ENCODE data around the gene ARHGAP42.
A peak's percentile ranks its signal among the peaks of the same experiment; 100 is the strongest.
"Not testable (repeated sequence)": the region's sequence is repeated elsewhere in the genome, so short reads cannot be mapped to it uniquely, and the experiment has no call there.

Gene ARHGAP42

GRCh38 chr11:100965346-100965745 lies 278.3 kb downstream of the ARHGAP42 start:
- DNase-seq (ENCODE audit: low read depth, low spot score): no peak

- DNase-seq (ENCODE audit: low read depth, low spot score): no peak
Measured at GRCh38 chr11:100966366-100966765, 279.3 kb downstream of the ARHGAP42 start.

DNA sequence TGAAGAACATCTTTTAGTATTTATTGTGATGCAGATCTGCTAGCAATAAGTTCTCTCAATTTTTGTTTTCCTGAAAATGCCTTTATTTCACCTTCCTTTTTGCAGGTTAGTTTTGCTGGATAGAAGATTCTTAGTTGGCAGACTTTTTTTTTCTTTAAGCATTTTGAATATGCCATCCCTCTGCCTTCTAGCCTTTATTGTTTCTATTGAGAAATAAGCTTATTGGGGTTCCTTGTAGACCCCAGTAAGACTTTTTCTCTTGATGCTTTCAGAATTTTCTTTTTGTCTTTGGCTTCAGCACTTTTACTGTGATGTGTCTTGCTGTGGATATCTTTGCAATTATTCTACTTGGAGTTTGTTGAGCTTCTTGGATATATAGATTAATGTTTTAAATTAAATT lies 281.9 kb downstream of the ARHGAP42 start:
- DNase-seq (ENCODE audit: low read depth, low spot score): no peak

- DNase-seq (ENCODE audit: low read depth, low spot score): peak; percentile 33
Measured at GRCh38 chr11:100970283-100971164, 283.4 kb downstream of the ARHGAP42 start.

- no peak for DNase-seq (ENCODE audit: low read depth, low spot score)
Measured at GRCh38 chr11:100972046-100972445, 285.0 kb downstream of the ARHGAP42 start.

GRCh38 chr11:100978442-100978841 lies 291.4 kb downstream of the ARHGAP42 start:
- no peak for DNase-seq (ENCODE audit: low read depth, low spot score)

DNA sequence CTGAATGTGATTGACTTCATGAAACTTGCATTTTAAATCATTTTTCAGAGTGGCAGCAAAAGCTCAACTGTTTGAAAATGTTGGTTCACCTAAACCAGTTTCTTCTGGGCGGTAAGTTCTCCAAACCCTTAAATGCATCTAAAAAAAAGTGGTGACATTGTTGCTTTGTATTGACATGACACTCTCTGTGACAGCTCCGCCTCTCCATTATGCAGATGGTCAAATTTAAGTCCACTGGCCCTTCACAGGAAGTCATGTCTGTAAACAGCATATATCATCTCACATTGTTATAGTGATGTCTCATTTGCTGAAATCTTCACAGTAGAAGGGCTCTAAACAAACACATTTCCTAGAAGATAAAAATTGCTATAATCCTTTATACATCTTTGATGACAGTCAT lies 291.9 kb downstream of the ARHGAP42 start:
- no peak for DNase-seq (ENCODE audit: low read depth, low spot score)

- peak; percentile 28 for DNase-seq (ENCODE audit: low read depth, low spot score)
Measured at GRCh38 chr11:100980156-100980555, 293.1 kb downstream of the ARHGAP42 start.

GRCh38 chr11:100981196-100981824 lies 294.2 kb downstream of the ARHGAP42 start:
- no peak for DNase-seq (ENCODE audit: low read depth, low spot score)

- no peak for DNase-seq (ENCODE audit: low read depth, low spot score)
Measured at GRCh38 chr11:100984668-100985067, 297.6 kb downstream of the ARHGAP42 start.

DNA sequence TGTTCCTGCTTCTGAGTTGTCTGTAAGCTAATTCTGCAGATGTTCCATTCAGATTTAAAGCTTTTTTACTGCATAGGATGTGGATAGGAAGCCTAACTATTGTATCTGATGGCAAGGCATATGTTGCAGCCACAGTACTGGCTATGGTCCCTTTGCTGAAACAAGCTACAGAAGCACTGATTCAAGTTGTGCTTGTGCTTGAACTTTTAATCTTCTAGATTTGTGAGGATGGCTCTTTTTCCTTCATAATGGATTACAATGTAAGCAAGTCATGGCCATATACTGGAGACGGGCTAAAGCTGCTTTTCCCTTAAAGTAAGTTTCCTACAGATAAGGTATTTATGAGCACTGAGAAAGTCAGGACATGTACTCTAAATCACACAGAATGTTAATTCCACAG lies 303.8 kb downstream of the ARHGAP42 start:
- no peak for DNase-seq (ENCODE audit: low read depth, low spot score)

DNA sequence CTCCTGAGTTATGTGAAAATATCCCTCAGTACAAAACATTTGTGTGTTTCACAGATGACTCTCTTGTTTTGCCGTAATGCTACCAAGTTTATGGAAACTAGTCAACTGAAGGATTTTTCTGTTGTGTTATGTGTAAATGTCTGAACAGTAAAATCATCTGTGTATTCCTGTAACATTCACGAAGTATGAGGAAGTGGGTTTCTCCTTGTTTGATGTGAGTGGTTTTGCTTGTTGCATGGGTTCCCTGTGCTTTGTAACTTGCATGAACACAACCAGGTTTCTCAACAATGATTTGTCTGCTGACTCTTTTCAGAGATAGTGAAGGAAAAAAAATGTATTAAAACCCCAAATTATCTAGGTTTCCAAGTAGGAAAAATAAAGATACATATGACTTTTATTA lies 304.5 kb downstream of the ARHGAP42 start:
- peak; percentile 29 for DNase-seq (ENCODE audit: low read depth, low spot score)

GRCh38 chr11:100994966-100995365 lies 307.9 kb downstream of the ARHGAP42 start:
- peak; percentile 6 for DNase-seq (ENCODE audit: low read depth, low spot score)

DNA sequence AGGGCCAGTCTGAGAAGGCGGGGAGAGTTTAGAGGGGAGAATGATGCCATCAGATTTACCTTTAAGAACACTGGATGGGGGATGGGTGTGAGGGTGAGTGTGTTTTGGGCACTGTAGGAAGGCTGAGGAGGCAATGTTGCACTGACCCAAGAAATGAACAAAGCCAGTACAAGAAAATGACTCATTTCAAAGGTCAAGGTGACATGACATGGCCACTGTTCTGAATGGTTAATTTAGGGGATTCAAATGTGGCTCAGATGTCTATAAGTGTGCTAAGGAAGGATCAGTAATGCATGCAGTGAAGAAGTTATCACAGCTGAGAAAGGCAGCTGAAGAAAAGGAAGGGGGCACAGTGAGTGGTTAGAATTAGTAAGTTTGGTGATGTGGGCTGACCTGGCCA lies 312.7 kb downstream of the ARHGAP42 start:
- no peak for DNase-seq (ENCODE audit: low read depth, low spot score)

DNA sequence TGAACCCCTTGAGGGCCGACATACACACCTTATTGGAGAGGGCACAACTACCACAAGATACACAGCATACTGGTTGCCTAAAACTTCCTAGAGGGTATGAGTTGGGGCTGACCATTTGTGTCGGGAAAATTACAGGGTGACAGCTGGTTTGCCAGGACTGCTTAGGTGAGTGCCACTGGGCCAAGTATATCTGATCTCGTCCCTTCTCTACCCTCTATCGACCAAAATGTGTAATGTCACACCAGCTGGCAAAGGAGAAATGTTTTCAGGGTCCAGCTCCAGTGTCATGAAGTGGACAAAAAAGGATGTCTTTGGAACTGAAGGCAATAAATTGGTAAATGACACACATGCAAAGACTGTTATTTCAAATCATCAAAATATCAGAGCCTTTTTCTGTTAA lies 316.4 kb downstream of the ARHGAP42 start:
- no peak for DNase-seq (ENCODE audit: low read depth, low spot score)

DNA sequence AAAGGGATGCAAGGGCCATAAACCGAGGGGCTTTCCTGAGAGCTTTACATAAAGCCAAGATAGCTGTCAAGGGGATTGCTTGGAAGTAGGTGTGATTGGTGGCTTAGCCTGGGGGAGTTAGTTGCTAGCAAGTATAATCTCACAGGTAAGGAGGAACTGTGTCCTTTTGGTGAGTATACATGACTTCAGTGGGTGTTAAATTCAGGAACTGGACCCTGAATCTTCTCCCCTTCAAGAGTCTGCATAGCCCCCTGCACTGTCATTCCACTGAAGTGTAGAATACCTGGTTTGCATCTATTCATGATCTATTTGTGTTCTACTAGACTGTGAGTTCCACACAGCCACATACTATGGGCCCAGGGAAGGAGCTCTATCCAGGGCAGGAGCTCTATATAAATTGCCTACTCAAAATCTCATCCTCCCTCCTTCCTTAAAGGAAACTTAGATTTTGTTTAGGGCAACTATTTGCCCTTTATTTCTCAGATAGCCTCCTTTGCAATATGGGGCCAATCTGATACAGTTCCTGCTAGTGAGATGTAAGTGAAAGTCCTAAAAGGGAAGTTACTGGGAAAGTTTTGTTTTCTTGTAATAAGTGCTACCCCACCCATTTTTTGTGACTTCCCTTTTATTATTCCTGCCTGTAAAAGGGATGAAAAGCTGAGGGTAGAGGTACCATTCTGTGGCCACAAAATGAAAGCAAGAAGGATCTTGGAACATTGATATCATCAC lies 322.0 kb downstream of the ARHGAP42 start:
- no peak for DNase-seq (ENCODE audit: low read depth, low spot score)

DNA sequence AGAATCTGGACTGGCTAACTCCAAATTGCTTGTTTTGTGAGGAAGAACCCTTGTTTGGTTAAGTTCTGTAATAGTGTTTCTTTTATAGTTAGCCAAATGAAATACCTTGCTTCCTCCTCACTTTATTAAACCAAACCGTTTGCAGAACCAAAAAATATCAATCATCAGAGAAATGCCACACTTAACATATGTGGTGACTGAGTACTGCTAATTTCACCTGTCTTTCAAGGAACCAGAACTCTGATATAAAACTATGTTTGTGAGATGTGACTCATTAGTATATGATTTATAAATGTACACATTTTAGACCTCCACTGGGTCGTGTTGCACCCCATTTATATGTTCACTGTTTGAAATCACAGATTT lies 322.6 kb downstream of the ARHGAP42 start:
- DNase-seq (ENCODE audit: low read depth, low spot score): no peak

GRCh38 chr11:101010899-101011298 lies 323.8 kb downstream of the ARHGAP42 start:
- peak; percentile 52 for DNase-seq (ENCODE audit: low read depth, low spot score)

DNA sequence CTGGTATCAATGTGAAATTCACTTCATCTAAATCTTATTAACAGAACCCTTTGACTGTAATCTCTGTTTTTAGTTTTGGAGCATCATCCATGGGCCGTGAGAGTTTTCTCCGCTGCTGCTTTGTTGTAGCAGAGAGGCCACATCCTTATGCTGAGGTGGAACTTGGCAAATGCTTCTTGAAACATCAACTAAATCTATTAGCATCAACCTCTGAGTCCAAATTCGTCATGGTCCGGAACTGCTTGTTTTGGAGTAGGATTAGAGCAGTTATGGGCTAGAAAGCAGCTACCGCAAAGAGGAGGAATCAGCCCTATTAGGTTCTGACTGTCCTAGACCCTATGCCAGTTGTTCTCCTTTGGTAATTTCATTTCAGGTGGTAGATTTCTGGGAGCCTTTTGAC lies 324.8 kb downstream of the ARHGAP42 start:
- no peak for DNase-seq (ENCODE audit: low read depth, low spot score)

DNA sequence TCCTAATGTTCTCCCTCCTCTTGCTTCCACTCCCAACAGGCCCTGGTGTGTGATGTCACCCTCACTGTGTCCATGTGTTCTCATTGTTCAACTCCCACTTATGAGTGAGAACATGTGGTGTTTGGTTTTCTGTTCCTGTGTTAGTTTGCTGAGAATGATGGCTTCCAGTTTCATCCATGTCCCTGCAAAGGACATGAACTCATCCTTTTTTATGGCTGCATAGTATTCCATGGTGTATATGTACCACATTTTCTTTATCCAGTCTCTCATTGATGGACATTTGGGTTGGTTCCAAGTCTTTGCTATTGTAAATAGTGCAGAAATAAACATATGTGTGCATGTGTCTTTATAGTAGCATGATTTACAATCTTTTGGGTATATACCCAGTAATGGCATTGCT lies 326.6 kb downstream of the ARHGAP42 start:
- not testable (repeated sequence) for DNase-seq (ENCODE audit: low read depth, low spot score)

DNA sequence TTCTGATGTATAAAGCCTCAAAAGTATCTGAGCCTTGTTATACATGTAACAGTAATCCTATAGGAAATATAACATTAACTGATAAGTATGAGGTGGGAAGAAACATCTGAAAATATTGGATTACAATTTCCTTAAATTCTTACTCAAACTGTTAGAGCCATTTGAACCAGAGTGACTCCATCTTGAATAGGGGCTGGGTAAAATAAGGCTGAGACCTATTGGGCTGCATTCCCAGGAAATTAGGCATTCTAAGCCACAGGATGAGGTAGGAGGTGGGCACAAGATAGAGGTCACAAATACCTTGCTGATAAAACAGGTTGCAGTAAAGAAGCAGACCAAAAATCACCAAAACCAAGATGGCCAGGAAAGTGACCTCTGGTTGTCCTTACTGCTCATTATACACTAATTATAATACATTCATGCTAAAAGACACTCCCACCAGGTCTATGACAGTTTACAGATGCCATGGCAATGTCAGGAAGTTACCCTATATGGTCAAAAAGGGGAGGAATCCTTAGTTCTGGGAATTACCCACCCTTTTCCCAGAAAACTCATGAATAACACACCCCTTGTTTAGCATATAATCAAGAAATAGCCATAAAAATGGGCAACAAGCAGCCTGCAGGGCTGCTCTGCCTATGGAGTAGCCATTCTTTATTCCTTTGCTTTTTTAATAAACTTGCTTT lies 327.7 kb downstream of the ARHGAP42 start:
- no peak for DNase-seq (ENCODE audit: low read depth, low spot score)

GRCh38 chr11:101019870-101020269 lies 332.8 kb downstream of the ARHGAP42 start:
- no peak for DNase-seq (ENCODE audit: low read depth, low spot score)

Data from astrocyte of the hippocampus (primary cell).